Retinal pigment epithelial cell (primary cell): ENCODE data around the gene CFDP1.

Source experiments
- DNase-seq: peaks from one replicate; pipeline ENCODE4 v3.0.0-alpha.2; 2010; ENCODE audit warnings: low read depth
- H3K4me3 ChIP-seq: 2 replicates; pipeline ENCODE4 v1.5.1; 2011; ENCODE audit warnings: mild to moderate bottlenecking, low read length, control low read depth, moderate library complexity
- TF ChIP-seq, protein P1 (sequence below): conservative IDR thresholded peaks from 2 replicates; pipeline ENCODE4 v1.5.1; 2011; ENCODE audit warnings: low read depth, low read length, control low read depth, inconsistent platforms

CFDP1 gene

DNA sequence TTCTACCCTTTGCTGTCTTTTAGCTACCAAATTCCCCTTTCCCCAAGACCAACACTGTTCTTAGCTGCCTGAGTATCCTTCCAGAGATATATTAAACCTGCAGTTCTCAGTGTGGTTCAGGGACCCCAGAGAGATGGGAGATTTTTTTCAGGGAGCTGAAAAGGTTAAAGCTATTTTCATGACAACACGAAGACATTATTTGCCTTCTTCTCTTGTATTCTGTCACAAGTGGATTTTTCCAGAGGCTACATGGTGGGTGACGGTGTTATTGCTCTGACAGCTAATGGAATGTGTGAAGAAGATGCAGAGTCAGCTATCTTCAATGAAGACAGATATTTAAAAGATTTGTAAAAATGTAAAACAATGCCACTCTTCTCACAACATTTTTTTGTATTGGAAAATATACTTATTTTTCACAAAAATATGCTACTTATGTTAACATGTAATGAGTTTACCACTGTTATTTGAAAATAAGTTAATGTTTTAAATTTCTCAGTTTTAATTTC, 69.0 kb downstream of the CFDP1 start:
- H3K4me3 ChIP-seq = no peak overlapping the region
- TF ChIP-seq, protein P1, sequence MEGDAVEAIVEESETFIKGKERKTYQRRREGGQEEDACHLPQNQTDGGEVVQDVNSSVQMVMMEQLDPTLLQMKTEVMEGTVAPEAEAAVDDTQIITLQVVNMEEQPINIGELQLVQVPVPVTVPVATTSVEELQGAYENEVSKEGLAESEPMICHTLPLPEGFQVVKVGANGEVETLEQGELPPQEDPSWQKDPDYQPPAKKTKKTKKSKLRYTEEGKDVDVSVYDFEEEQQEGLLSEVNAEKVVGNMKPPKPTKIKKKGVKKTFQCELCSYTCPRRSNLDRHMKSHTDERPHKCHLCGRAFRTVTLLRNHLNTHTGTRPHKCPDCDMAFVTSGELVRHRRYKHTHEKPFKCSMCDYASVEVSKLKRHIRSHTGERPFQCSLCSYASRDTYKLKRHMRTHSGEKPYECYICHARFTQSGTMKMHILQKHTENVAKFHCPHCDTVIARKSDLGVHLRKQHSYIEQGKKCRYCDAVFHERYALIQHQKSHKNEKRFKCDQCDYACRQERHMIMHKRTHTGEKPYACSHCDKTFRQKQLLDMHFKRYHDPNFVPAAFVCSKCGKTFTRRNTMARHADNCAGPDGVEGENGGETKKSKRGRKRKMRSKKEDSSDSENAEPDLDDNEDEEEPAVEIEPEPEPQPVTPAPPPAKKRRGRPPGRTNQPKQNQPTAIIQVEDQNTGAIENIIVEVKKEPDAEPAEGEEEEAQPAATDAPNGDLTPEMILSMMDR = no peak
- DNase-seq = no peak

DNA sequence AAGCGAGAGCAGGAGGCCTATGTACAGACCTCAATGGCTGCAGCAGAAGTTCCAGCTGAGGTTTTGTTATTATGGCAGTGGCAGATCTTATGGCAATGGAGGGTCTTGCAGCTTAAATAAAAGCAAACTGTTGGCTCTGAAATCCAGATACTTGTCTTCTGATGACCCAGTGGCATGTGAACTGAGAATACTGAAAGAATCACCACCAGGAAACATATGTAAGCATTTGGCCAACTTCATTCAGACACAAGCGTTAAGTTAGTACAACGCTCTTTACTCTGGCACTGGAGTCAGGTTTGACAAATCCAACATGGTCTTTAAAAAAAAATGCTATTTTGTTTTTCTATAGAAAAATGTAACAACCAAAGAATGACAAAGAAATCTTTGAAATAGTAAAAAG, 70.5 kb downstream of the CFDP1 start:
- TF ChIP-seq, protein P1 = no peak
- no peak overlapping the region for H3K4me3 ChIP-seq
- no peak for DNase-seq

DNA sequence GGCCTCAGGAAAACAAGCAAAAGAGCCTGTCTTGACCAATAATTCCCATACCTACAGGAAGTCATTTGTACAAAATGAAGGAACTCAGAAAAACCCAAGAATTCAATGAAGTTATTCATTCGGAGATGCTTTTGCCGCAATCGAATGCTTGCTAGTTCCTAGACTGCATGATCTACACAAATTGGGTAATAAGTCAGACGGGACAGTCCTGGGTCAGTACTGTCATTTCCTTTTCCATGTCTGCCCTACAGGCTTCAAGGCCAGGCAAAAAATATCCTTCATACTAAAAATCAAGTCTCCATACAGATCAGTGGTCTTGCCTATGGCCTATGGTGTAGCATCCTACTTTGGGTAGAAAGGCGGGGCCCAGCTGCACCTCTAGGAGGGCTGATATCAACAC, 71.4 kb downstream of the CFDP1 start:
- no peak for DNase-seq
- TF ChIP-seq, protein P1 = no peak
- no peak overlapping the region for H3K4me3 ChIP-seq

DNA sequence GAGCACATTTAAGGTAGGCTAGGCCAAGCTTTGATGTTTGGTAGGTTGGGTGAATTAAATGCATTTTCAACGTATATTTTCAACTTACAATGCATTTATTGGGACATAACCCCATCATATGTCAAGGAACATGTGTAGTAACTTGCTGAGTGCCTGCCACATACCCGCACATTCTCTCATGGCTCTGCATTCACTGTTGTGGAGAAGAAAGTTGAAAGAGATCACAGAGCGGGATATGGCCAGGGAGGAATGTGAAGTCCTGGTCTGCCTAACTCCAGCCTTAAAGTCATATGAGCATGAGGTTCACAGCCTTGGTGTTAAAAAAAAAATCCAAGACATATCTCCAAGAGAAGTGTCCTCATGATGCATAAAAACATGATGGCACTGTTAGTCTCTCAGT, 79.1 kb downstream of the CFDP1 start:
- TF ChIP-seq, protein P1 = no peak
- no peak for DNase-seq
- no peak overlapping the region for H3K4me3 ChIP-seq

DNA sequence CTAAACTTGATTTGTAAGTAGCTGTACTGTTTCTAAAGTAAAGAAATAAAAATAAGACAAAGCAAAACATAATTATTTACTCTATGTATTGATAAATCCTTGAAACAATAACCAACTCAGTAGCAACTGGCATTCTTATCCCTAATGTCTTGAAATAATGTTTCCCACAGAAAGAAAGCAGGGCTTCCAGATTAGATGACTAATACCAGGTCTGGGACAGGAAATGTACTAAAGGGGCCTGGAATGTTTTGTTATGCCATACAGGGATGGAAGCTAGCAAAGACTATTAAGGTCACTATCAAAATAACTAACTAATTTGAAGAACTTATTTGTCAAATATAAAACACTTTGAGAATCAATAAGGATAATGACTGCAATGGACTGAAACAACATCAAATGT, 82.1 kb downstream of the CFDP1 start:
- H3K4me3 ChIP-seq = no peak overlapping the region
- peak; percentile 54 for DNase-seq
- TF ChIP-seq, protein P1 = no peak

DNA sequence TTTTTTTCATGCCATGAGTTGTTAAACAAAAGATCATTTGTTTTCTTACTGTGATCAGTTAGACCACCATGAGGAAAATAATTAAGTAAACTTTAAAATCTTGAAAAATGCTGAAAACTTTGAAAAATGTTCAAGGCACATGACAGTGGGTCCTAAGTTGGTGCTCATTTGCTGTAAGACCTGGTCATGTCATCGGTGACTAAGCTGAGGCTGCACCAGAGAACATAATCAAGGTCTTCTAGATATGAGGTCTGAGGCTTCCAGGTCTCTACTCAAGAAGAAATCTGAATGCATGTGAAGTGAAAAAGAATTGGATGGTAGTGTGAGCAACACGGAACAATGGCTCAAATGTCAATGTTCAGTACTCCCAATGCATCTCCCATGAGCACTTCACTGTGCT, 87.6 kb downstream of the CFDP1 start:
- H3K4me3 ChIP-seq = no peak overlapping the region
- DNase-seq = no peak
- TF ChIP-seq, protein P1 = no peak

DNA sequence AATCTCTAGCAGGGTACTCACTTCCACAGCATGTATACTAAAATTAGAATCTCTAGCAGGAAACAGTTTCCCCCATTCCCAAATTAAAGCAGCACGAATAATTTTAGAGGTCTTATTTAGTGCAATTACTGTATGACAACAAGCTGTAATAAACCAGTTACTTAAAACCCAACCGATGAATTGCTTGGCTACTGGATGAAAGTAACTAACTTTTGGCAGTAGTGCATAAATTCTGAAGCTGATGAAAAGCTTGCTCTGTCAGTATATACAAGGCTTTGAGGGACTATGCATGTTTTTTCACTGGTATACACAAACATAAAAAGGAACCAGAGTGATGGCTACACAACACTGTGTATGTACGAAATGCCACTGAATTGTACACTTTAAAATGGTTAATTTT, 89.4 kb downstream of the CFDP1 start:
- TF ChIP-seq, protein P1 = no peak
- no peak for DNase-seq
- no peak overlapping the region for H3K4me3 ChIP-seq
